Esophagus squamous epithelium (tissue), 4 donors: ENCODE results near the gene CLDN20.
A peak's percentile ranks its signal among the peaks of the same experiment; 100 is the strongest.

Experiments used
- CTCF ChIP-seq, 6 experiments: fragments of 450-650 bp in 4 of 6; fragments of 200-600 bp in 2 of 6; sonication (generic) in 2 of 6; IDR thresholded peaks; one replicate each; pipeline ENCODE4 v1.5.1; 2016 to 2019; ENCODE audit warnings: antibody characterized with exemption in 6 of 6, mild to moderate bottlenecking in 4 of 6, moderate library complexity in 4 of 6
- POLR2A ChIP-seq, 4 donors: fragments of 450-650 bp; IDR thresholded peaks; one replicate each; pipeline ENCODE4 v1.6.1; 2017; ENCODE audit warnings: antibody characterized with exemption in 4 of 4, mild to moderate bottlenecking in 4 of 4, moderate library complexity in 3 of 4

- no peak for TF ChIP-seq CTCF (IDR thresholded peaks at IDR 0.05)
- peak in 3 of 4 donors; percentile 82 to 94 (median 92) for TF ChIP-seq POLR2A (IDR thresholded peaks at IDR 0.05)
Measured at GRCh38 chr6:155314092-155314772, 50.4 kb downstream of the CLDN20 start, which contains the start of gene TFB1M.
